NOMO-1 (cell line): ENCODE results near the gene CSDE1.
A peak's percentile ranks its signal among the peaks of the same experiment; 100 is the strongest.

Source experiments
- DNase-seq, 2 experiments: peaks; one replicate each; lab custom pipeline; 2025; ENCODE audit not compliant: unreplicated experiment in 2 of 2; lab: John Stamatoyannopoulos, UW

CSDE1 gene

GRCh38 chr1:114750780-114751179 is 7.0 kb downstream of the CSDE1 start:
- no peak for DNase-seq

- no peak for DNase-seq
These were observed 7.9 kb downstream of the CSDE1 start for GRCh38 chr1:114749835-114750234.

GRCh38 chr1:114746450-114747121 is 11.2 kb downstream of the CSDE1 start:
- no peak for DNase-seq

- no peak for DNase-seq
These were observed 12.5 kb downstream of the CSDE1 start for GRCh38 chr1:114745291-114745690.

GRCh38 chr1:114741963-114742746 is 15.6 kb downstream of the CSDE1 start:
- DNase-seq = no peak

- DNase-seq = no peak
These were observed 17.5 kb downstream of the CSDE1 start for GRCh38 chr1:114740331-114740730.

- no peak for DNase-seq
These were observed 20.4 kb downstream of the CSDE1 start for GRCh38 chr1:114737314-114737849.

- no peak for DNase-seq
These were observed 22.3 kb downstream of the CSDE1 start for GRCh38 chr1:114735479-114735878.

GRCh38 chr1:114729782-114730181 is 28.0 kb downstream of the CSDE1 start:
- DNase-seq = no peak

GRCh38 chr1:114728553-114728952 is 29.2 kb downstream of the CSDE1 start:
- DNase-seq = no peak

GRCh38 chr1:114725230-114725629 is 32.6 kb downstream of the CSDE1 start:
- DNase-seq = no peak

GRCh38 chr1:114723915-114724314 is 33.9 kb downstream of the CSDE1 start:
- DNase-seq = no peak

- DNase-seq = no peak
These were observed 34.3 kb downstream of the CSDE1 start for GRCh38 chr1:114723457-114723856.

- DNase-seq = no peak
These were observed 37.3 kb downstream of the CSDE1 start for GRCh38 chr1:114720492-114720891.

GRCh38 chr1:114719424-114719787 is 38.4 kb downstream of the CSDE1 start:
- no peak for DNase-seq

GRCh38 chr1:114718661-114719423 is 38.9 kb downstream of the CSDE1 start:
- DNase-seq = no peak

- peak; percentile 85 to 95 for DNase-seq
These were observed 41.2 kb downstream of the CSDE1 start, which contains the start of gene NRAS for GRCh38 chr1:114716304-114717170. TSS of gene NRAS (minus strand) at chr1:114716771. CDS start at chr1:114716160, 611 bp downstream.

- no peak for DNase-seq
These were observed 41.9 kb downstream of the CSDE1 start for GRCh38 chr1:114715952-114716303.

GRCh38 chr1:114712977-114713376 is 44.8 kb downstream of the CSDE1 start:
- DNase-seq = no peak

- DNase-seq = no peak
These were observed 47.4 kb downstream of the CSDE1 start for GRCh38 chr1:114710360-114710759.
